SH-SY5Y (cell line): ENCODE results near the gene ZNF26.

Experiments
- GATA2 ChIP-seq: IDR thresholded peaks from 2 replicates; pipeline ENCODE4 v1.6.1; 2011; ENCODE audit warnings: mild to moderate bottlenecking, low read depth, low read length
- GATA3 ChIP-seq: IDR thresholded peaks from 2 replicates; pipeline ENCODE4 v1.6.1; 2011; ENCODE audit warnings: low read depth, mild to moderate bottlenecking, low read length, moderate library complexity

ZNF26 gene

DNA sequence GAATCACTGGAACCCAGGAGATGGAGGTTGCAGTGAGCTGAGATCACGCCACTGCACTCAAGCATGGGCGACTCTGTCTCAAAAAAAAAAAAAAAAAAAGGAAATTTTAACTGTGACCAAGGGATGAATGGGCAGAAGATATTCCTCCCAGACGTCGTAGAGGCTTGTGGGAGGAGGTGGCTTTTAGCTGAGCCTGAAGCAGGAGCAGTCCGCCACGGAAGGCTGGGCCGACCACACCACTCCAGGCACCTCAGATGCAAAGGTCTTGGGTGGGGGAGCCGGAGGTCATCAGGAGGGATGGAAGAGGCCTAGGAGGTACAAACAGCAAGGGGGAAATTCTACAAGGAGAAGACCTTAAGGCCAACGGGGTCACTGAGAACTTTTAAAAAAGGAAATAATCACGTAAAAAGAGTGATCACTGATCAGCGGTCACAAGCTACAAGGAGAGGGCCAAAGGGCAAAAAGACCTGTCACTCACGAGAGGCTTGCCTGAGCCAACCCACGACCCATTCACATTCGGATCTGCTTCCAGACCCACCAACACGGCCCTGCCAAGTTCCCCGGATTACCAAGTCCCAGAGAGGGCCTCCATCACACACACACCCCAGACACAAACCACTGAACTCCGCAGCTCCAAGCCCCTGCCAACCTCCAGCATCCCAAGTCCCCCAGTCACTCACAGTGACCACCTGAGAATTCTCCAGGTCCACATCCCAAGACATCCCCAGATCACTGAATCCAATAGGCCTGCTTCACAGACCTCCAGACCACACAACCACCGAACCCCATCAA is 33.6 kb upstream of the ZNF26 start:
- TF ChIP-seq GATA3 (no peak), GATA2 (no peak)

DNA sequence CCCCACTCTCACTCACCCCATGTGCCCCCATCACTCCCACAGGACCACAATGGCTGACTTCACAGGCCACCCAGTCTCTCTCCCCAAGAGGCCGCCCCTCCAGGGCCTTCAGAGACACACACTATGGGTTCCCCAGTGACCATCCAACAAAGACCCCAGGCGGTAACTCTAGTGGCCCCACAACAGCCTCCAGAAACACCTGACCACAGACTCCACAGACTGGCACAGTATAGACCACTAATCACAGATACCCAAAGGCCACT is 33.1 kb upstream of the ZNF26 start:
- no peak for TF ChIP-seq GATA2
- TF ChIP-seq GATA3, result no peak

- TF ChIP-seq GATA2, result no peak
- no peak for TF ChIP-seq GATA3
Observed at GRCh38 chr12:132953771-132954170, 32.4 kb upstream of the ZNF26 start.

DNA sequence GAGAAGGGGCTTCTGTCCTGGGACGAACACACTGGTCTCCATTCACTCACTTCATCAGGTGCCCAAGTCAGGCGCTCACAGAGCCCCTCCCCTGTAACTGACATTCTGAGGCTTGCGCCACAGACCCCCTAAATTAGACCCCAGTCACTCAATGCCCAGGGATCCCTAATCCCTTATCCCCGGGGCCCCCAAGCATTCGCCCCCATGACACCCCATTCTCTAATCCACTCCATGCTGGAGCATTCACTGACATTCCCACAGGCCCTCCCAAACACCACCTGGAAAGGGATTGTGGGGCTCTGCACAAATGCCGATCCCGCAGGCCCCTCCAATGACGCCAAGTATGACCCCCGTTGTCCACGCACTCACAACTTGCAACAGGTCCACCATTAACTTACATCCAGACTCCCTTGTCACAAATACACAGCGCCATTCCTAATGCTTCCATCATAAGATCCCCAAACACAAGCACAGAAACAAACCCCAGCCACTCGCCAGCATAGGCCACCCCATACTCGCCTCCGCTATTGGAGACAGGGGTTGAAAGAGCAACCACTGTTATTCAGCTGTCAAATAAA is 31.6 kb upstream of the ZNF26 start:
- no peak for TF ChIP-seq GATA2
- TF ChIP-seq GATA3, result no peak

DNA sequence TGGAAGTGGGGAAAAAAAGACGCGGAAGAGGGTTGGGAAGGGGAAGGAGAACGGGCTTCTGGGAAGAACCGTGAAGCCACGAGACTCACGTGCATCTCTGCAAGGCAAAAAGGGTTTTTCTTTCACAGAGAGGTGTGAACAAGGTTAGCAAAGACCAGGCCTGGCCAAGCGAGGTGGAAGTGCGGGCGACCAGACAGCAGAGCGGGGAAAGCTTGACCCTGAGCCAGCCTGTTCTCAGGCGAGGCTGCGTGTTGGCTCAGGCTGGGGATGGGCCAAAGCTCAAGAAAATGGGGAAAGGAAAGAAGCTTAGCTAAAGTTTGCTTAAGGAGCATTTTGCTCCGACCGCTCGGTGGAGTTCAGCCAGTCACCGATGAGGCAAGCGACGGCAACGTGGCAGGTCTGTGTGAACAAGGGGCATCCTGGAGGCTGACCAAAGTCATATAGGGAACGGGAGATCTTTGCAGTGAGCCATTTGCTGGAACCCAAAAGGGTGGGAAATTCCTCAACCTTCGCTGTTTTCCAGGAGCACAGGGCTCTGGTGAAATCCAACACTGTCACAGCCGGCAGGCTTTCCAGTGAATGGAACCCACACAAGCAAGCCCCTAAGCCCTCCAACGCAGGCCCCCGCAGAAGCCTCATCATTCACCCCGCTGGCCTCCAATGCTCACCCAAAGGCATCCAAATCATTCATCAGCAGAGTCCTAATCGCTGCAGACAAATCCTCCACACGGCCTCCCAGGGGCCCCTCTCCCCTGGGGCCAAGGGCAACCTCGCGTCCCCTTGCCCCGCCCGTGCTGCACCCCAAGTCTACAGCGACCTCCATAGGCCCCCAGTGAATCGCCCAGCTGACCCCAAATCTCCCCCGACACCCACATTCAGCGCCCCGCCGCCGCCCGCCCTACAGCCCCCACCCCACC is 30.8 kb upstream of the ZNF26 start:
- TF ChIP-seq GATA3 (no peak), GATA2 (no peak)

- no peak for TF ChIP-seq GATA2
- no peak for TF ChIP-seq GATA3
Observed at GRCh38 chr12:132956011-132956788, 30.0 kb upstream of the ZNF26 start, which contains the start of gene ZNF605. Gene ZNF605, minus strand, starts transcription at chr12:132956306. Its CDS starts 10,671 bp downstream, at chr12:132945635.

- TF ChIP-seq GATA2, result no peak
Observed at GRCh38 chr12:132965796-132966195, 20.4 kb upstream of the ZNF26 start.

- TF ChIP-seq GATA3 (no peak), GATA2 (no peak)
Observed at GRCh38 chr12:132966676-132967415, 19.3 kb upstream of the ZNF26 start.

- TF ChIP-seq GATA3, result no peak
Observed at GRCh38 chr12:132967736-132968135, 18.4 kb upstream of the ZNF26 start.

DNA sequence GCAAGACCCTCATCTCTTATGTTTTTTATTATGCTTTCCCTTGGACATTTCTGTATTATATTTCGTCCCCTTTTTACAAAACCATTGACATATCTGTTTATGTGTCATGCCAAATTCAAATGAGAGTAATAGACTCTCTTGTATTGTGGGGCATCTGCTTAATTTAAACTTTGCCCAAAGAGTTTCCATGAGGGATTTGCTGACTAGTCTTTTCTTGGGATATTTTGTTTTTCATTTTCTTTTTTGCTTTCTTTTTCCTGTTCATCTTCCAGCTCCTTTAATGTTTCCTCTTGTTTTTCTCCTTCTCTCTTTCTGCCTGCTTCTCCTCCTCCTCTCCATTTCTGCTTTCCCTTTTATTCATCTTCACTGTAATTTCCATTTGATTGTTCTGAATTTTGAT is 13.8 kb upstream of the ZNF26 start:
- no peak for TF ChIP-seq GATA2

- TF ChIP-seq GATA2 (no peak), GATA3 (no peak)
Observed at GRCh38 chr12:132986885-132987225, 688 bp downstream of the ZNF26 start.

DNA sequence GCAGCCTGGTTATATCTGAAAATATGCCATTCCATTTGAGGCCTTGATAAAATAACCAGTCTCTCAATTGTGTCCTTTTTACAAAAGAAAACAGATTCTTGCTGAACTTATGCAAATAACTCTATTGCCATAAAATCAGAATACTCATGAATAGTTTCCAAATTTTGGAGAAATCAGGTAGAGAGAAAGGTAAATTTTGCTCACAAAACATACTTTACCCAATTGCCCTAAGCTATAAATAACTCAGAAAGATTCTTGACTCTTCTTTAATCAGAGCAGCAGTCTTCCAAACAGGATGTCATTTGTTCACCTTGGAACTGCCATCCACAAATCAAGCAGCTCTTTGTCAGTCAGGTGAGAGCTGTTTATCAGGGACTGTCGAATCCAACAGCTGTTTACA is 12.6 kb downstream of the ZNF26 start:
- TF ChIP-seq GATA2, result no peak
- no peak for TF ChIP-seq GATA3

- TF ChIP-seq GATA3 (no peak), GATA2 (no peak)
Observed at GRCh38 chr12:133010657-133011297, 24.6 kb downstream of the ZNF26 start.

DNA sequence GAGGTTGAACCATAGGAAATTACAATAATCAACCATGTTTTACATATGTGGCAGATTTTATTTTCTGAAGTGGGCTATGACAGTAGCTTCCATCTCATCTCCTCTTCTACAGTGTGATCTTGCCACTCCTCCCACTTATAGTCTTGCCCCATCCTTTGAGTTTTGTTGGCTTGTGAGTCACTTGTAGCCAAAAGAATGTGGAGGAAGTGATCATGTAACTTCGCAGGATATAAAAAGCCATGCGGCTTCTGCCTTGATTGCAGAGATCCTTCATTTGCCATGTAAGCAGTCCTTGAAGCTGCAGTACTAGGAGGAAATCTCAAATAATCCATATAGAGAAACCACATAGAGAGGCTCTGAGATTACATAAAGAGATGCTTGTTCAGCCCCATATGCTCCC is 37.4 kb downstream of the ZNF26 start:
- TF ChIP-seq GATA3, result no peak
